ENCODE measurements around the gene NOLC1. TPM values are rescaled to one million over a fixed set of nuclear protein-coding genes. Genes with fewer than 3 reads are reported as not detected.

The NOLC1 gene
- total RNA-seq, 1 experiment from 2014 or later: 165 TPM

DNA sequence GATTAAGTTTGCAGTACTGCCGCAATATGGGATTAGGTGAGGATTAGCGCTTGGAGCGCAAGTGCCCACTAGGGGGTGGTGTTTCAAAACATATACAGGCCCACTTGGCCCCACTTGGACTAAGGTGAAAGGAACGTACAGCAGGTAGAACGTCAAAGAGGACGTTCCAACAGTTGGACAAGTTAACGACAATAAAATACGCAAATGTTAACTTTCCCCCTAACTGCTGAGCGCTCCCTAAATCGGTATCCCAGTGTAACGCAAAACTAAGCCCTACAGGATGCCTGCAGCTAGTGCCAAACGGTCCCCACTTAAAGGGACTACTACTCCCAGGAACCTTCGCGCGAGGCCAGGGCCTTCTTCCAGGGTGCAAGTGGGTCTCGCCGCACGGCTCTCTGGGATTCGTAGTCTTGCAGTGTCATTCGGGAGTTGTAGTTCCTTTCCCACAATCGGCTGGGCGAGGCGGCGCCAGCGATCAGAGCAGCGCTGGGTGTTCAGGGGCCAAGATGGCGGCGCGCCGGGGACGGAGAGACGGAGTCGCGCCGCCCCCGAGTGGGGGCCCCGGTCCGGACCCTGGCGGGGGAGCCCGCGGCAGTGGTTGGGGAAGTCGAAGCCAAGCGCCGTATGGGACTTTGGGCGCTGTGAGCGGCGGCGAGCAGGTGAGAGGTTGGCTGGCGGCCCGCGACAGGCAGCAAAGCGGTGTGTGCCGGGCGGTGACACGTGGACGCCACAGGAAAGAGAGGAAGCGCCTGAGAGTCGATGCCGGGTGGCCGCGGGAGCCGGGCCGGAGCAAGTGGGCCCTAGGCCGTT lies 19.4 kb upstream of the NOLC1 start, which contains the start of gene PPRC1:
Gene PPRC1 (plus strand): TSS at position 478 of the 810 bp plus-strand sequence. CDS start 29 bp downstream, at position 507.
- DNase-seq (ENCODE audit: low spot score) (peak; percentile 98), ATAC-seq (peak; percentile 95)
- ChIA-PET CTCF (interaction anchor here (0.6 to 2.0 kb wide), 7 partner anchors 9 to 37 kb away, joined by 3 to 14 read pairs (median 4); partner anchors contain the start of gene NOLC1), POLR2A (interaction anchor here (0.6 to 1.0 kb wide), 3 partner anchors 16 to 21 kb away, joined by 3 to 5 read pairs (median 3); no protein-coding TSS in a partner anchor)
- Mint-ChIP-seq H3K9me3 (no peaks in the 10 kb centered on the region), H3K27me3 (ENCODE audit: low read depth) (peaks cover 4% of the 10 kb centered on the region; the same call in 1 of the 2 replicates), H3K27ac (peak within 1 kb of the TSS; percentile 98), H3K4me3 (peak within 1 kb of the TSS; percentile 89), H3K36me3 (peaks cover 12% of the 10 kb centered on the region), H3K4me1 (peaks cover 22% of the 10 kb centered on the region)
- TF ChIP-seq ZSCAN18 (CRISPR knock-in tag; IDR thresholded peaks at IDR 0.05): no peak
- TF ChIP-seq ETV6 (CRISPR knock-in tag; IDR thresholded peaks at IDR 0.05): peak; percentile 83
- TF ChIP-seq KAT7 (CRISPR knock-in tag; IDR thresholded peaks at IDR 0.05; ENCODE audit: borderline replicate concordance): no peak
- TF ChIP-seq, protein P1, sequence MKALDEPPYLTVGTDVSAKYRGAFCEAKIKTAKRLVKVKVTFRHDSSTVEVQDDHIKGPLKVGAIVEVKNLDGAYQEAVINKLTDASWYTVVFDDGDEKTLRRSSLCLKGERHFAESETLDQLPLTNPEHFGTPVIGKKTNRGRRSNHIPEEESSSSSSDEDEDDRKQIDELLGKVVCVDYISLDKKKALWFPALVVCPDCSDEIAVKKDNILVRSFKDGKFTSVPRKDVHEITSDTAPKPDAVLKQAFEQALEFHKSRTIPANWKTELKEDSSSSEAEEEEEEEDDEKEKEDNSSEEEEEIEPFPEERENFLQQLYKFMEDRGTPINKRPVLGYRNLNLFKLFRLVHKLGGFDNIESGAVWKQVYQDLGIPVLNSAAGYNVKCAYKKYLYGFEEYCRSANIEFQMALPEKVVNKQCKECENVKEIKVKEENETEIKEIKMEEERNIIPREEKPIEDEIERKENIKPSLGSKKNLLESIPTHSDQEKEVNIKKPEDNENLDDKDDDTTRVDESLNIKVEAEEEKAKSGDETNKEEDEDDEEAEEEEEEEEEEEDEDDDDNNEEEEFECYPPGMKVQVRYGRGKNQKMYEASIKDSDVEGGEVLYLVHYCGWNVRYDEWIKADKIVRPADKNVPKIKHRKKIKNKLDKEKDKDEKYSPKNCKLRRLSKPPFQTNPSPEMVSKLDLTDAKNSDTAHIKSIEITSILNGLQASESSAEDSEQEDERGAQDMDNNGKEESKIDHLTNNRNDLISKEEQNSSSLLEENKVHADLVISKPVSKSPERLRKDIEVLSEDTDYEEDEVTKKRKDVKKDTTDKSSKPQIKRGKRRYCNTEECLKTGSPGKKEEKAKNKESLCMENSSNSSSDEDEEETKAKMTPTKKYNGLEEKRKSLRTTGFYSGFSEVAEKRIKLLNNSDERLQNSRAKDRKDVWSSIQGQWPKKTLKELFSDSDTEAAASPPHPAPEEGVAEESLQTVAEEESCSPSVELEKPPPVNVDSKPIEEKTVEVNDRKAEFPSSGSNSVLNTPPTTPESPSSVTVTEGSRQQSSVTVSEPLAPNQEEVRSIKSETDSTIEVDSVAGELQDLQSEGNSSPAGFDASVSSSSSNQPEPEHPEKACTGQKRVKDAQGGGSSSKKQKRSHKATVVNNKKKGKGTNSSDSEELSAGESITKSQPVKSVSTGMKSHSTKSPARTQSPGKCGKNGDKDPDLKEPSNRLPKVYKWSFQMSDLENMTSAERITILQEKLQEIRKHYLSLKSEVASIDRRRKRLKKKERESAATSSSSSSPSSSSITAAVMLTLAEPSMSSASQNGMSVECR (CRISPR knock-in tag; IDR thresholded peaks at IDR 0.05; ENCODE audit: borderline replicate concordance): peak; percentile 85; the same call in 1 of the 2 replicates
- TF ChIP-seq SP1 (CRISPR knock-in tag; conservative IDR thresholded peaks at IDR 0.05): peak; percentile 76
- TF ChIP-seq TEAD4 (CRISPR knock-in tag; IDR thresholded peaks at IDR 0.05): no peak
- TF ChIP-seq CREM (CRISPR knock-in tag; IDR thresholded peaks at IDR 0.05): peak; percentile 74; the same call in 1 of the 2 replicates
- TF ChIP-seq NFYB (CRISPR knock-in tag; conservative IDR thresholded peaks at IDR 0.05; ENCODE audit: low read depth): no peak
- TF ChIP-seq, protein P2, sequence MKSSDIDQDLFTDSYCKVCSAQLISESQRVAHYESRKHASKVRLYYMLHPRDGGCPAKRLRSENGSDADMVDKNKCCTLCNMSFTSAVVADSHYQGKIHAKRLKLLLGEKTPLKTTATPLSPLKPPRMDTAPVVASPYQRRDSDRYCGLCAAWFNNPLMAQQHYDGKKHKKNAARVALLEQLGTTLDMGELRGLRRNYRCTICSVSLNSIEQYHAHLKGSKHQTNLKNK (CRISPR knock-in tag; IDR thresholded peaks at IDR 0.05): no peak
- TF ChIP-seq CBFB (CRISPR knock-in tag; IDR thresholded peaks at IDR 0.05; ENCODE audit: low read depth): no peak
- no peak for TF ChIP-seq ZBTB21 (CRISPR knock-in tag; IDR thresholded peaks at IDR 0.05; ENCODE audit: borderline replicate concordance)
- TF ChIP-seq FOXP1 (CRISPR knock-in tag; IDR thresholded peaks at IDR 0.05; ENCODE audit: borderline replicate concordance): peak; percentile 69; the same call in 1 of the 2 replicates
- TF ChIP-seq HMGA2 (CRISPR knock-in tag; IDR thresholded peaks at IDR 0.05): no peak
- peak; percentile 86 for TF ChIP-seq CTCF (IDR thresholded peaks at IDR 0.05)
- TF ChIP-seq ZNF416 (CRISPR knock-in tag; IDR thresholded peaks at IDR 0.05): 0 out of 2 replicates have a peak, but pooled peaks have one; percentile 29
- 0 out of 2 replicates have a peak, but pooled peaks have one; percentile 31 for TF ChIP-seq E2F4 (CRISPR knock-in tag; IDR thresholded peaks at IDR 0.05; ENCODE audit: borderline replicate concordance, low read depth)
- TF ChIP-seq GABPB1 (CRISPR knock-in tag; IDR thresholded peaks at IDR 0.05): peak; percentile 66; the same call in 1 of the 2 replicates
- TF ChIP-seq ZNF219 (CRISPR knock-in tag; IDR thresholded peaks at IDR 0.05; ENCODE audit: borderline replicate concordance): no peak
- TF ChIP-seq GTF2I (CRISPR knock-in tag; conservative IDR thresholded peaks at IDR 0.05): no peak
- TF ChIP-seq AFF4 (CRISPR knock-in tag; IDR thresholded peaks at IDR 0.05; ENCODE audit: borderline replicate concordance): no peak; the same call in 1 of the 2 replicates
- no peak for TF ChIP-seq NR2C2 (CRISPR knock-in tag; IDR thresholded peaks at IDR 0.05)
- TF ChIP-seq ELF4 (CRISPR knock-in tag; IDR thresholded peaks at IDR 0.05; ENCODE audit: low read depth): no peak
